Ammon's horn (tissue), 1 donor: Measurements from ENCODE around the gene FSCN2.
A peak's percentile ranks its signal among the peaks of the same experiment; 100 is the strongest.

Experiments used
- DNase-seq: peaks from one replicate; pipeline ENCODE4 v3.0.0-alpha.2; 2016; ENCODE audit warnings: low spot score

FSCN2 gene

GRCh38 chr17:81513753-81514488 is 14.3 kb upstream of the FSCN2 start:
- peak; percentile 47 for DNase-seq

- DNase-seq, result no peak
Observed at GRCh38 chr17:81514489-81514738, 13.8 kb upstream of the FSCN2 start.

DNA sequence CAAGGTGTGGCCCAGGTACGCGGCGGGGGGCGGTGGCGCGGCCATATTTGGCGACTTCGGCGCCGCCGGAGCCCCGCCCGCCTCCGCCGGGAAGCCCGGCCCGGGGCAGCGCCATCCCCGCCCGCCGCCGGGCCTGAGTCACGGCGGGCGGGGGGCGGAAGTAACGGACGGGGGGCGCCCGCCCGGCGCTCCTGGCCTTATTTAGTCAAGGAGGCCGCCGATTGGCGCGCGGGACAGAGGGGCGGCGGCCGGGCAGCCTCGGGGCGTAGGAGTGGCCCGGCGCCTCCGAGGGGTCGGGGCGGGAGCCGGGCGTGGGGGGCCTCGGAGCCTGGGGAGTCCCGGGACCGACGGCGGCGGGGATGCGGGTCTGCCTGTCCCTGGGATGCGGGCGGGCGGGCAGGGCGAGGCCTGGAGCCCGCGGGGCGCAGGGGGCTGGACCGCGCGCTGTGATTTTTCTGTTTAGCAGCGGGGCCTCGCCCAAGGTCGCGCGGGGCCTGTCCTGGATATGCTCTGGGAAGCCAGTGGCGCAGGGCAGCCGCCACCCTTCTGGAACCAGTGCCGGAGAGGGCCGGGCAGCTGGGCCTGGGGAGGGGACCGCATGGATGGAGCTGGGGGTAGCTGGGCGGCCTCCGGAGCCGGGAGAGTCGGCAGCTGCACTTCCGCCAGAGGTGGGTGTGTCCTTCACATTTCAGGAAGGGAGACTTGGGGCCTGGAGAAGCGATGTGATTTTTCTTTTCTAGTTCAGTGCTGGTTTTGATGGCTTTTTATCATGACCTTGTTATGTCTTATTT is 13.2 kb upstream of the FSCN2 start:
- DNase-seq, result peak; percentile 59

DNA sequence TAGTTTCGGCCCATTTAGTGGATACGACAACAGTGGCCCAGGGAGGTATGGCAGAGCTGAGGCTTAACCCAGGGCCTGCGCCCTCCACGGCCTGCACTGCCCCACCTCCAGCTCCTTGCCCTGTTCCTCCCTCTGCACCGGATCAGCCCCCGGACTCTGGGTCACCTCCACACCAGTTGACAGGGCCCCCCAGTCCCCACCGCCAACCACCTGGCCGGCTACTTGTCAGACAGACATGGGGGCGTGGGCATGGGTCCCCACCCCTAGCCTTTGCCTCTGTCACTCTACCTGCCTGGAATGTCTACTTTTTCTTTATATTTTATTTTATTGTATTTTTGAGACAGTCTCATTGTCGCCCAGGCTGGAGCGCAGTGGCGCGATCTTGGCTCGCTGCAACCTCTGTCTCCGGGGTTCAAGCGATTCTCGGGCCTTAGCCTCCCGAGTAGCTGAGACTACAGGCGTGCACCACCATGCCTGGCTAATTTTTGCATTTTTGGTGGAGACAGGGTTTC is 12.6 kb upstream of the FSCN2 start:
- no peak for DNase-seq

GRCh38 chr17:81516439-81516838 is 11.7 kb upstream of the FSCN2 start:
- DNase-seq, result no peak

DNA sequence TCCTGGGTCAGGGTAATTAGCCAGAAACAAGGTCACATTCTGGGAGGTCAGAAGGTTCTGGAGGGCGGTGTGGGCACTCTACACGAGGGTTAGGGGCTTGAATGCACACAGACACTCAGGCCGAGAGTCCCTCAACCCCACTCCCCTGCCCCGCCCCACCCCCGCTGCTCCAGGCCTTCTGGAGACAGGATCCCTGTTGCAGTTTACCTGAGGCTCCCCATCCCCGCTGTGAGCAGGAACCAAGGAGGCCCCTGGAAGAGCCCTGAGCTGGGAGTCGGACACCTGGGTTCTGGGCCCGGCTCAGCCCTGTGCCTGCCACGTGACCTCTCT is 11.2 kb upstream of the FSCN2 start:
- DNase-seq, result no peak

DNA sequence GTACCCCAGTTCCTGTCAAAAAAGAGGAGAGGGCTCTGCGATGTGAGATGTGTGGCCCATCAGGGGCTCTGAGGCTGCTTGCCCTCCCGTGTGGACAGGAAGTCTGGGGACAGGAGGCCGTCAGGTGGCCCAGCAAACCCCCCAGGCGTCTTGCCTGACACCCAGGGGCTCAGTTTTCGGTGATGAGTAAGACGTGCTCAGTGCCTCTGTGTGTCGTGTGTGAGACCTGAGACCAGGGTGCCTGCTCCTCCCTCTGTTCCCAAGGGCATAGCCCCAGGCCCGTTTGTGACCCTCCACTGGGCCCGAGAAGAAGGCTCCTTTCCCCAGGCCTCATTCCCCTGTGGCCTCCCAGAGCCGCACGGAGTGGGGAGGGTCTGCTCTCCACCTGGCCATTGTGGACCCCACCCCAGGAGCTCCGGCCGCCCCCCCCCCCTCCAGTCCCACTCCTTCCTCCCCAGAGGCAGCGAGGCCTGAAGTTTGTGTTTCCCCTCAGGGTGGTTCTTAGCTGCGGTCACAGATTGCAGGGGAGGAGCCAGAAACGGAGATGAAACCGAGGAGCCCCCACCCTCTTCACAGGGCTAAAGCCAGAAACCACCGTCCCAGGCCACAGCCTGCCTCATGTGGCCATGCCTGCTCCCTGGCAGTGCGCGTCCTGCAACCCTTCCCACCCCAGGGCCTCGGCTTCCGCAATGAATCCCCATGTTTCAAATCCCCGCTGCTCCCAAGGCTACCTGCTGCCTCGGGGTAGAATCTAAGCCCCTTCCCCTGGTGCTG is 10.7 kb upstream of the FSCN2 start:
- DNase-seq, result no peak

DNA sequence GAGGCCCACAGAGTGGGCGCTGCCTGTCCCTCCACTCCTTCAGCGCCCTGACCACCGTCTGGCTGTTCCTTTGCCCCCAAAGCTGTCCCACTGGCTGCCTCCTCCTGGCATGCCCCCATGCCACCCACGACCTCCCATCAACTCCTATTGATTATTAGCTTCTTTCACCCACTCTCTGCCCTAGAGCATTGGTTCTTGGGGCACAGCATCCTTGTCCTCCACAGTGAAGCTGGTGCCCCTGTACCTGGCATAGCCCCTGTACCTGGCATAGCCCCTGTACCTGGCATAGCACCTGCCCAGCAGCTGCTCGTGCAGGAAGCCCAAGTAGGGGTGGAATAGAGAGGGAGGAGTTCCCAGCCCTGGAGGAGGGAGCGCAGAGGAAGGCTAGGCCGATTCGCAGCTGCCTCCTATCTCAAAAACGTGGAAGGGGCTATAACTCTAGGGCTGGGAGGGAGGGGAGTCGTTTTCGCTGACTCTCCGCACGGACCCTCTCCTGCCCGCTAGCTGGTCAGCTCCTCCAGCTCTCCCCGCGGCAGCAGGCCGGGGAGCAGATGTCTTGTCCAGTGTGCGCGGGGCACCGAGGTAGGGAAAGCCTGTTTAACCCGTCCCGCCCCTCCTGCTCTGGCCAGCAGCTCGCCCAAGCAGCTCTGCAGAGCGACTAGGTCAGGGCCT is 9.9 kb upstream of the FSCN2 start:
- DNase-seq, result no peak

GRCh38 chr17:81518785-81519283 is 9.3 kb upstream of the FSCN2 start:
- DNase-seq, result no peak

DNA sequence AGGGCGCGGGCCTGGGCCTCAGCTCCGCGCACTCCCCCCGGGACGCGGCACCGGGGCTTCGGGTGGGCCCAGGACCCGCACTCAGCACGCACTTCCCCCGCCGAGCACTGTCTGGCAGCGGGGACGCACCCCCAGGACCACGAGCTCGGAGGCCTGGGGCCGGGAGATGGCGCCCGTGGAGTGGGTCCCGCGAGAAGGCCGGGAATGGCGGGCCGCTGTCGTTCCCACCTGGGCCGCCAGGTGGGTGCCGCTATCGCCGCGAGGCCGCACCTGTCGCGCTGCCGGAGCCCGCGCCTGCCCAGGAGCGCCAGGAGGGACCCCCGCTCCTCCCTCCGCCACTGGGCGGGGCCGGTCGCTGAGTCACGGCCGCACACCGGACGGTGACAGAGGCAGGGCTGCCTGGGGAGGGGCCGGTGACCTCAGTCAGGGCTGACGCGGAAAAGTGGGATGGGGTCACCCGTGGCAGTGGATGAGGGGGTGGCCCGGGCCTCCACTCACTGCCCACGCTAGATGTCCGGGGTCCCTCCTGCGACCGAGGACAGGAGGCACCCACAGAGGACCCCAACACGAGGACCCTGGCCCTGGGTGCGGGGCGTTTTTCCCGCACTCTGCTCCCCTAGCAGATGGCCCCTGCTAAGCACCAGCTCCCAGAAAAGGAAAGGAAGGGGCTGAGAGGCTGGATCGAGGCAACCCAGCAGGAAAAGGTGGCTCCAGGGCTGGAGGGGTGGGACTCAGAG is 8.7 kb upstream of the FSCN2 start:
- DNase-seq, result no peak

GRCh38 chr17:81520021-81520901 is 7.9 kb upstream of the FSCN2 start:
- DNase-seq, result no peak

DNA sequence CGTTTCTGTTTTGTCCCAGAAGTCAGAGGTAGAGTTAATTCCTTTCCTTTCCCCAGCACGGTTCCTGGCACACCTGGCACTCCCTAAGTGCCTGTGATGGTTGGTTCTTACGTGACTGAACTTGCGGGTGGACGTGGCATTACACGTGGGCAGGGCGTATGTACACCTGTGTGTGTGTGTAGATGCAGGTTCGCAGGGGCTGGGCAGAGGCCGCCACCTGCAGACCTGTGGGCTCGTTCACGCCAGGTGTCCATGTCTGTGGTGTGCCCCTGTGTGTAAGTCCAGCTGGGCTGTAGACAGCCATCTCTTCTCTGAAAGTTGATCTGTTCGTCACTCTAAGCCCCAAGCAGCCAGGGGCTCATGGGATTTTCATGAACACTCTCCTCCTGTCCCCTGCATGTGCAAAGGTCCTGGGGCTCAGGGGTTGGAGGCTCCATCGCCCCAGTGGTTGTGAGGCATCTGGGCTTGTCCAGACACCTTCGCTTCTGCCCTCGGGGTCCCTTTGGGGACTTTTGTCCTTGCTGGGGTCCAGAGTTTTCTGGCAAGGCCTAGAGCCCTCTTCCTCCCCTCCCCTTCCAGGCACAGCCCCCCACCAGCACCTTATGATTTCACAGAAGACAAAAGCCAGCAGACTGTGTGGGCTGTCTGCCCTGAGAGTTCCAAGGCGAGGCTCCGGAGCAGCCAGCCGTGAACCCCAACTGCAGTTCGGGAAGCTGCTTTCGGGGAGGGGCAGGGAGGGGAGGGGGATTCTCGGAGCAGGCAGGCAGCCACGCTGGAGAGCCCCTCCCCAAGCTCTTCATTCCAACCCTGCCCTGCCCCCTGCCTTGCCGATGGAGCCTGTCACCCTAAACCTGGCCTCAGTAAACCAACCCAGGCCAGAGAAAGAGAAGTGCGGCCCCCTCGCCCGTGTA is 5.4 kb upstream of the FSCN2 start:
- DNase-seq, result no peak

DNA sequence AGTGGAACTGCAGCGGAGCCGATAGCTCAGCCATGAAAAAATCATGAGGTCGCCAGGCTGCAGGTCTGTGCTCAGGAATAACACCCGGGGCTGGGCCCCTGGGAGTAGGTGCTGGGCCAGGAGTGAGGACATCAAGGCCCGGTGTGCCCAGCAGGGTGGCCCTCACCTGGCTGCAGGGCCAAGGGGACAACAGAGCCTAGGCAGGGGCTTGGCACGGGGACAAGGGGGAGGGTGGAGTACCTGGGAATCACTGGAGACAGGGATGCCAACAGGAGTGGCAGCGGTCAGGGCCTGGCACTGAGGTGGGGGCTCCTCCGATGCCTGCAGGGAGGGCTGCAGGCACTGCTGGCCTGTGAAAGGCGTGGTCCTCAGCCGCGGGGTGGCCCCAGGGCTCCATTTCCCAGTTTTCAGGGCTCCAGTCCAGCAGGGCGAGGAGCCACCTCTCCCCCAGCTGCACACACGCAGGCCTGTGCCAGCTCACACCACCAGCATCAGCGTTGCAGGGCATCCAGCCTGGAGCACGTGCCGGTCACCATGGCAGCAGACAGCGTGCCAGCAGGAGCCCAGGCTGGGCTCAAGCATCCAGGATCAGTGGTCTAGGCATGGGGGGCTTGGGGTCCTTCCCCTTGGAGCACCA is 4.7 kb upstream of the FSCN2 start:
- peak; percentile 76 for DNase-seq

DNA sequence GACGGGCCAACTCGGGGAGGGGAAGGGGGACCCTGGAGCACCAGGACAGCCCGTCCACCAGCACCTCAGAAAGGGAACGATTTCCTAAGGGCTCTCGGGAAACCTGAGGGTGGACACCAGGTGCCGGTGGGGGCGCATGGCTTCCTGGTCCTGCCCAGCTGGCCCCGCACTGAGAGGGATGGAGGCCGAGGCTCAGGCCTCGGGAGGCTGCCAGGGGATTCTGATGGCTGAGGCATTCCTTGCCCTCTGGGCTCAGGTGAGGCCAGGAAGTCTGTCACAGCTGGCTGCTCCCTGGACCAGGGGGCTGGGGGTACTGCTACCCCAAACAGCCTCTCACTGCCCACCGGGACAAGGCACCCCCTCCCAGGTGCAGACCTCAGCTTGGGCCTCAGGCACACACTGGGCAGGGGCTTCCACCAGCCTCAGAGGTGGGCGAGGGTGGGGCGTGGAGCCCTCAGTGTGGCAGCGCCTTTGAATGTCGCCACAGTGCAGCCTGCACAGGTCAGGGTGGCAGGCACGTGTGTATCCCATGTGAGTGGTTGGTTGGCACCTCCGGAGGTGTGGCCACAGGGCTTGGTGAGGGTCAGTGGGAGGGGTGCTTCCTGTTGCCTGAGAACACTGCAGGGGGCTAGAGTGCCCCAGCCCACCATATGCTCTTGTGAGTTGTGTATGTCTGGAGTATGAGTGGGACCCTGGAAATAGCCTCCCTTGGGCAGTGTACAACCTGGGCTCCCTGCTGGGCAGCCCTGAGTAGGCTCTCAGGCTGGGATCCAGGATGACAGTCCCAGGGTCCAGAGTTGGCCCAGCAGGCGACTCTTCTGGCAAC is 3.9 kb upstream of the FSCN2 start:
- DNase-seq, result no peak

- no peak for DNase-seq
Observed at GRCh38 chr17:81524865-81525159, 3.4 kb upstream of the FSCN2 start.

DNA sequence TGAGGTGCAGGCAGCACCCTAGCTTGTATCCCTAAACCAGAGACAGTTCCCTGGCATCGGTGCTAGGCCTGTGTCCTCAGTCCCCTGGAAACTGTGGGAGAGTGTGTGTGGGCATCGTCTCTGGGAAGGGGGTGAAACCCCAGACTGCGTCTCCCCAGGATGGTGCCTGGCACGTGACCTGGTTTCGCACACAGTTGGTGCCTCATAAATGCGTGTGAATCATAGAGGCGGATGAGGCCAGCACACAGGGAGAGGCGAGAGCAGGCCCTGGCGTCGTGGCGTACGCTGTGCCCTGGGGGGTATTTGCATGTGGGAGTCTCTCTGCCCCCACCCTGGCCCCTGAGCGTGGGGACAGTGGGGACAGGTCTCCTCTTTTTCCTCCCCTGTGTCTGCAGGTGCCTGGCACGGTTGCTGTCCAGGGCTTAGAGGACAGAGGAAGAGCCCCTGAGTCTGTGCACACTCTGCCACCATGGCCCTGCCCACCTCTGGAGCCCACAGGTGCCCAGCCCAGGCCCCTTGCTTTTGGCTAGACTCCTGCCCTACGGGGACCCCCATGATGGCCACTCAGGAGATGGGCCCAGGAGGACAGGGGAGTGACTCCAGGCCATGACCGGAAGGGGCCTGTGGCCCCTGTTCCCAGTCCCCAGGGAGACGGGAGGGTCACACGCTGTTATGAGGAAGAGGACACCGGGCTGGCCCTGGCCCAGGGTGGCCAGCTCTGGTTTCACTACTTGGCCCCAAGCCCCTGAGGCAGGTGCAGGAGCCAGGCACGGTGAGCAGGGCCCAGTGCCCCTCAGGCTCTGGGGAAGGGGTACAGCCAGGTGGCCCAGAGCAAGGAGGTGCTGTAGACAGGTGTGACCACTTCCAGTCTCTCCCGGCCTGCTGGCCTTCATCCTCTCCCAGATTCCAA is 1.3 kb upstream of the FSCN2 start:
- no peak for DNase-seq

DNA sequence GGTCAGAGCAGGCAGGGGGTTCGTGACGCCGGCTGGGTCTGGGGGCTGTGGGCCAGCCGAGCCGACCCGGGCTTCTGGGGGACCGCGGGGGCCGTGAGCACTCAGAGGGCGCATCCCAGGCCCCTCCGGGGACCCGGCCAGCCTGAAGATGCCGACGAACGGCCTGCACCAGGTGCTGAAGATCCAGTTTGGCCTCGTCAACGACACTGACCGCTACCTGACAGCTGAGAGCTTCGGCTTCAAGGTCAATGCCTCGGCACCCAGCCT is 140 bp downstream of the FSCN2 start:
- no peak for DNase-seq
